GM06990 (cell line): Measurements from ENCODE around the gene ENAH.

Experiments
- DNase-seq: peaks from one replicate; pipeline ENCODE4 v3.0.0-alpha.2; 2011; ENCODE audit not compliant: insufficient read length; ENCODE audit errors: extremely low read depth
- H3K27me3 ChIP-seq: replicated peaks from 2 replicates; pipeline ENCODE4 v1.6.0; 2011; ENCODE audit warnings: low read length; ENCODE audit not compliant: control insufficient read depth, insufficient read depth
- H3K36me3 ChIP-seq: 2 replicates; pipeline ENCODE4 v1.5.1; 2011; ENCODE audit warnings: low read length; ENCODE audit not compliant: control insufficient read depth, insufficient read depth
- H3K4me3 ChIP-seq: replicated peaks from 2 replicates; pipeline ENCODE4 v1.5.1; 2011; ENCODE audit warnings: low read depth, mild to moderate bottlenecking, control low read depth, low read length
- TF ChIP-seq, protein P1 (sequence below): IDR thresholded peaks from 2 replicates; pipeline ENCODE4 v1.5.1; 2011; ENCODE audit warnings: low read length, control low read depth, mild to moderate bottlenecking, inconsistent platforms; ENCODE audit not compliant: insufficient read depth, poor library complexity, severe bottlenecking

ENAH gene

DNA sequence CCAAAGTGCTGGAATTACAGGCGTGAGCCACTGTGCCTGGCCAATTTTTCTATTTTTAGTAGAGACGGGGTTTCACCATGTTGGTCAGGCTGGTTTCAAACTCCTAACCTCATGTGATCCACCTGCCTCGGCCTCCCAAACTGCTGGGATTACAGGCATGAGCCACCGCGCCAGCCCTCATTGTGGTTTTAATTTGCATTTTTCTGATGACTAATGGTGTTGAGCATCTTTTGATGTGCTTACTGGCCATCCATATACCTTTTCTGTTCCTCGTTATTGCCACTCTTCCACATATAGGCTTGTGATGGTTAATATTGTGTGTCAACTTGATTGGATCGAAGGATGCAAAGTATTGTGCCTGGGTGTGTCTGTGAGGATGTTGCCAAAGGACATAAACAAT lies 17.4 kb upstream of the ENAH start:
- TF ChIP-seq, protein P1, sequence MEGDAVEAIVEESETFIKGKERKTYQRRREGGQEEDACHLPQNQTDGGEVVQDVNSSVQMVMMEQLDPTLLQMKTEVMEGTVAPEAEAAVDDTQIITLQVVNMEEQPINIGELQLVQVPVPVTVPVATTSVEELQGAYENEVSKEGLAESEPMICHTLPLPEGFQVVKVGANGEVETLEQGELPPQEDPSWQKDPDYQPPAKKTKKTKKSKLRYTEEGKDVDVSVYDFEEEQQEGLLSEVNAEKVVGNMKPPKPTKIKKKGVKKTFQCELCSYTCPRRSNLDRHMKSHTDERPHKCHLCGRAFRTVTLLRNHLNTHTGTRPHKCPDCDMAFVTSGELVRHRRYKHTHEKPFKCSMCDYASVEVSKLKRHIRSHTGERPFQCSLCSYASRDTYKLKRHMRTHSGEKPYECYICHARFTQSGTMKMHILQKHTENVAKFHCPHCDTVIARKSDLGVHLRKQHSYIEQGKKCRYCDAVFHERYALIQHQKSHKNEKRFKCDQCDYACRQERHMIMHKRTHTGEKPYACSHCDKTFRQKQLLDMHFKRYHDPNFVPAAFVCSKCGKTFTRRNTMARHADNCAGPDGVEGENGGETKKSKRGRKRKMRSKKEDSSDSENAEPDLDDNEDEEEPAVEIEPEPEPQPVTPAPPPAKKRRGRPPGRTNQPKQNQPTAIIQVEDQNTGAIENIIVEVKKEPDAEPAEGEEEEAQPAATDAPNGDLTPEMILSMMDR = no peak
- Histone ChIP-seq H3K36me3 (no peaks in the 10 kb centered on the region), H3K4me3 (no peak overlapping the region), H3K27me3 (no peaks in the 10 kb centered on the region)
- DNase-seq = no peak

- no peak for DNase-seq
- Histone ChIP-seq H3K4me3 (no peak overlapping the region), H3K27me3 (no peaks in the 10 kb centered on the region), H3K36me3 (no peaks in the 10 kb centered on the region)
- TF ChIP-seq, protein P1 = no peak
Measured at GRCh38 chr1:225668222-225668621, 15.3 kb upstream of the ENAH start.

DNA sequence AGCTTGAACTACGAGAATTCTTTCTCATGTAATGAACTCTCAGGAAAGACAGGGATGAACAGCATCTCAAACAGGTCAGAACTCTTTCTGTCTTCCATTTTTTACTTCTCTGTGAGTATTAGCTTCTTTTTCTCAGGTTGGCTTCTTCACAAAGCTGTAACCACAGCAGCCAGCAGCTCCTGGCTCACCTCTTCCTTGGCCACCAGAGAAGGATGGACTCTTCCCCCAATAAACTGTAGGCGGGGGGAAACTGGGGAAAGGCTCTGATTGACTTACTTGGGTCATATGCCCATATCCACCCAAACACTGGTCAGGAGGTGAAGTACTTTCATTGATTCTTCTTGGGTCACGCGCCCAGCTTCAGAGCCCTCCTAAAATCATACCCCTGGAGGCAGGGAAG lies 14.4 kb upstream of the ENAH start:
- TF ChIP-seq, protein P1 = no peak
- Histone ChIP-seq H3K36me3 (no peaks in the 10 kb centered on the region), H3K4me3 (no peak overlapping the region), H3K27me3 (no peaks in the 10 kb centered on the region)
- DNase-seq = no peak

DNA sequence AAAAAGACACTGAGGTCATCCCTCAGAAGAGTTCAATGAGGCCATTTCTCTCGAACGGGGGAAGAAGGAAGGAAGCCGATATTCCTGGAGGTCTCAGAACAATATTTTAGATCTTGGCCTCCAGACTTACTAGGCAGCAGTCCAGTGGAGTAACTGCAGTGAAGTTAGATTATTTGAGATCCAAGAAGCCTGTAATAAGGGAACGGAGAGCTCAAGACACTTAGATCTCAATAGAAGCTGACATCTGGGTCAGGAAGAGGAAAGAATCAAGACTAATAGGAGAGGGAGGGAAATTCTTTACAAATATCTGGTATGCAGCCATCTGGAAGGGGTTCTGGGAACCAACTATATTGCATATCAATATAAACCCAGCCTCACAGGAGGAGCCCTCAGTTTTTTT lies 13.6 kb upstream of the ENAH start:
- TF ChIP-seq, protein P1 = no peak
- Histone ChIP-seq H3K27me3 (no peaks in the 10 kb centered on the region), H3K36me3 (no peaks in the 10 kb centered on the region), H3K4me3 (no peak overlapping the region)
- DNase-seq = no peak

DNA sequence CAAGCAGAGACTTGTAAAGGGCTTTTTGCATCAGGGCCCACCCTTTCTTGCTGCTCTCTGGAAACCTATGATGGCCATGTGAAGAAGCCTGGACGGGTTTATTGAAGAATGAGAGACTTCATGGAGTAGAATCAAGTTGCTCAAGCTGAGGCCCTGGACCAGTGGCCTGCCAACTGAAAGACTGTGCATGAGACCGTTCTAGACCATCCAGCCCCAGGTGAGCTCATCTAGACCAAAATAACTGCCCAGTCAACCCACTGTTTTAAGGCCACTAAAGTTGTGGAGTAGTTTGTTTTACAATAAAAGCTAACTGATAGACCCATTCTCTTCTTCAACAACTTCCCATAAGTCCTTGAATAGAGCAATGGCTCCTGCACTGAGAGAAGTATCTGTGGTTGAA lies 11.8 kb upstream of the ENAH start:
- TF ChIP-seq, protein P1 = no peak
- Histone ChIP-seq H3K36me3 (no peaks in the 10 kb centered on the region), H3K4me3 (no peak overlapping the region), H3K27me3 (no peaks in the 10 kb centered on the region)
- DNase-seq = no peak

GRCh38 chr1:225662155-225662554 lies 9.2 kb upstream of the ENAH start:
- TF ChIP-seq, protein P1 = no peak
- Histone ChIP-seq H3K36me3 (no peaks in the 10 kb centered on the region), H3K27me3 (no peaks in the 10 kb centered on the region), H3K4me3 (no peak overlapping the region)
- DNase-seq = no peak
